HepG2 (cell line): ENCODE results near the gene C4B. TPM values are rescaled to one million over a fixed set of nuclear protein-coding genes. Genes with fewer than 3 reads are reported as not detected.

Source experiments
- ETV6 ChIP-seq: sonication (generic); formaldehyde crosslinking; conservative IDR thresholded peaks from 2 replicates; pipeline ENCODE4 v1.4.0; 2020; ENCODE audit warnings: missing genetic modification reagents
- FOXO1 ChIP-seq: sonication (generic); formaldehyde crosslinking; IDR thresholded peaks from 2 replicates; pipeline ENCODE4 v1.4.0; 2020; ENCODE audit warnings: missing genetic modification reagents
- KDM1A ChIP-seq: IDR thresholded peaks from 2 replicates; pipeline ENCODE4 v1.6.1; 2016; ENCODE audit warnings: missing compliant biosample characterization
- PCBP1 ChIP-seq: fragments of 200-400 bp; formaldehyde crosslinking; IDR thresholded peaks from 2 replicates; pipeline ENCODE4 v1.6.1; 2017; ENCODE audit warnings: mild to moderate bottlenecking, low read depth, low read length, borderline replicate concordance
- SMYD3 ChIP-seq: sonication (generic); formaldehyde crosslinking; IDR thresholded peaks from 2 replicates; pipeline ENCODE4 v1.8.1; 2023; ENCODE audit warnings: mild to moderate bottlenecking, missing genetic modification reagents
- THAP11 ChIP-seq: IDR thresholded peaks from 2 replicates; pipeline ENCODE4 v1.6.1; 2016; ENCODE audit warnings: missing biosample characterization, missing genetic modification reagents
- ZBTB10 ChIP-seq: sonication (generic); formaldehyde crosslinking; IDR thresholded peaks from 2 replicates; pipeline ENCODE4 v1.4.0; 2020; ENCODE audit warnings: missing genetic modification reagents, borderline replicate concordance
- ZBTB40 ChIP-seq, 2 experiments: fragments of 450-650 bp in 1 of 2; sonication (generic) in 1 of 2; formaldehyde crosslinking in 1 of 2; IDR thresholded peaks; 2 replicates each; pipeline versions ENCODE4 v1.6.1 to v1.8.0; 2016 to 2022; ENCODE audit warnings: antibody characterized with exemption in 1 of 2, mild to moderate bottlenecking in 1 of 2, missing genetic modification reagents in 1 of 2
- ZKSCAN8 ChIP-seq: IDR thresholded peaks from 2 replicates; pipeline ENCODE4 v1.6.1; 2016; ENCODE audit warnings: borderline replicate concordance, missing genetic modification reagents, missing compliant biosample characterization
- ZNF20 ChIP-seq: sonication (generic); formaldehyde crosslinking; IDR thresholded peaks from 2 replicates; pipeline ENCODE4 v1.4.0; 2020; ENCODE audit warnings: mild to moderate bottlenecking, moderate library complexity, missing genetic modification reagents
- ZNF207 ChIP-seq: fragments of 450-650 bp; IDR thresholded peaks from 2 replicates; pipeline ENCODE4 v1.6.1; 2016; ENCODE audit warnings: antibody characterized with exemption, borderline replicate concordance
- ZNF543 ChIP-seq: sonication (generic); formaldehyde crosslinking; IDR thresholded peaks from 2 replicates; pipeline ENCODE4 v1.4.0; 2020; ENCODE audit warnings: mild to moderate bottlenecking, missing genetic modification reagents
- polyA plus RNA-seq, 8 experiments: library from polyadenylated mRNA; depleted of rRNA in 3 of 8; stranded (reverse) in 7 of 8; unstranded in 1 of 8; fragments of >200 nt; fragmentation: Illumina TruSeq in 4 of 8; extraction: Trizol in 4 of 8; gene quantifications; 2 replicates each; pipeline versions ENCODE4 v1.2.1 to v1.2.3, GENCODE V29; 2011 to 2016; ENCODE audit warnings: low read depth in 4 of 8, missing spikeins in 1 of 8, mixed read lengths in 1 of 8; ENCODE audit not compliant: insufficient read depth in 1 of 8
- total RNA-seq, 5 experiments: library from RNA; depleted of rRNA; stranded (reverse); fragments of >200 nt; fragmentation: Illumina TruSeq; extraction: Trizol; gene quantifications; 2 replicates each; pipeline ENCODE4 v1.2.3, GENCODE V29; 2016; ENCODE audit warnings: low read depth in 1 of 5
- TF ChIP-seq, protein P1 (sequence below): sonication (generic); formaldehyde crosslinking; IDR thresholded peaks from 2 replicates; pipeline ENCODE4 v1.8.0; 2022; ENCODE audit warnings: mild to moderate bottlenecking, missing genetic modification reagents

The C4B gene
- total and polyA plus RNA-seq, 2 of the 13 experiments (the other 11 are each of a cell fraction or from before 2014, with no cell fraction given), result 167 to 538 TPM

DNA sequence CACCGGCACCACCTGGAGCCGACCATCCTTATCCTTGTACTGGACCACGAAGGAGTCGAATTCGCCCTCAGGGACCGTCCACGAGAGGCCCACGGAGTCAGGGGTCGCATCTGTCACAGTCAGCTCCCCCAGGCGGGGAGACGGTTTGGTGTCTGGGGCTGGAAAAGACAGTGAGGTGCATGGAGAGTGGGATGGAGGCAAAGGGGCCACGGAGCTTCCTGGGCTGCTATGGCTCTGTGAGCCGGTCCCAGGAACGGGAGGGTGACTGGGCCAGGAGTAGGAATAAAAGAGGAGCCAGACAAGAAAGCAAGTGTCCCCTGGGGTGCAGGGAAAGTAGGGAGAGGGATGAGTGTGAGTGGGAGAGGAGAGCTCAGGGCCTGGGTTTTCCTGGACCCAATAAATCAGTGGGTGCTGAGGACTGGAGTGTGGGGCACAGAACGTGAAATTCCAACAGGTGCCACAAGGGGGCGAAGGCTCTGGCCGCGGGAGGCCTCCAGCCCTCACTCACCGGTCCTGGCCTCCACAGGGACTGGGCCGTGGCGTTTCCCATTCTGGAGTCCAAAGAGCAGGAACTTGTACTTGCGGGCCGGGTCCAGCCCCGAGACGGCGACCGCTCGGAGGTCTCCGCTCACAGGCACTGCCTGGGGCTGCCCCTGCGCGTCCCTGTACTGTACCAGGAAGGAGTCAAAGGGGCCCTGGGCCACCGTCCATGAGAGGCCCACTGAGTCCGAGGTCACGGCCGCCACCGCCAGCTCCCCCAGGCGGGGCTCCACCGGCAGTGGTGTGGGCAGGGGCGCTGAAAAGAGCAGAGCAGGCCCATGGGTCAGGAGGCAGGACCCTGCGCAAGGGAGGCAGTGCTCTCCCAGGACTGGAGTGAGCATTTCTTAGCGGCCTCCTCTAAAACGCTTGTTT lies 33.5 kb downstream of the C4B start (continued):
- TF ChIP-seq ZBTB10 (peak; percentile 26; the same call in 1 of the 2 replicates), KDM1A (no peak), FOXO1 (CRISPR knock-in tag) (0 out of 2 replicates have a peak, but pooled peaks have one; percentile 35), ZNF207 (no peak), PCBP1 (0 out of 2 replicates have a peak, but pooled peaks have one; percentile 72), ZNF543 (peak; percentile 86; the same call in 1 of the 2 replicates), THAP11 (CRISPR knock-in tag) (peak; percentile 65), ZKSCAN8 (CRISPR knock-in tag) (peak; percentile 78; the same call in 1 of the 2 replicates), SMYD3 (no peak), ZNF20 (CRISPR knock-in tag) (no peak), ZBTB40 (IDR thresholded peaks at IDR 0.05) (no peak), ZBTB40 (CRISPR knock-in tag; IDR thresholded peaks at IDR 0.05) (peak; percentile 63), ETV6 (peak; percentile 91)
- TF ChIP-seq, protein P1, sequence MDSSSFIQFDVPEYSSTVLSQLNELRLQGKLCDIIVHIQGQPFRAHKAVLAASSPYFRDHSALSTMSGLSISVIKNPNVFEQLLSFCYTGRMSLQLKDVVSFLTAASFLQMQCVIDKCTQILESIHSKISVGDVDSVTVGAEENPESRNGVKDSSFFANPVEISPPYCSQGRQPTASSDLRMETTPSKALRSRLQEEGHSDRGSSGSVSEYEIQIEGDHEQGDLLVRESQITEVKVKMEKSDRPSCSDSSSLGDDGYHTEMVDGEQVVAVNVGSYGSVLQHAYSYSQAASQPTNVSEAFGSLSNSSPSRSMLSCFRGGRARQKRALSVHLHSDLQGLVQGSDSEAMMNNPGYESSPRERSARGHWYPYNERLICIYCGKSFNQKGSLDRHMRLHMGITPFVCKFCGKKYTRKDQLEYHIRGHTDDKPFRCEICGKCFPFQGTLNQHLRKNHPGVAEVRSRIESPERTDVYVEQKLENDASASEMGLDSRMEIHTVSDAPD (CRISPR knock-in tag), result peak; percentile 55; the same call in 1 of the 2 replicates
